DMS 273 (cell line): ENCODE results near the gene ARHGEF4.

ENCODE experiments used
- DNase-seq: peaks from one replicate; lab custom pipeline; 2025; ENCODE audit not compliant: unreplicated experiment; lab: John Stamatoyannopoulos, UW

ARHGEF4 gene

GRCh38 chr2:130819608-130820278 lies 17.0 kb upstream of the ARHGEF4 start:
- DNase-seq = peak; percentile 72

DNA sequence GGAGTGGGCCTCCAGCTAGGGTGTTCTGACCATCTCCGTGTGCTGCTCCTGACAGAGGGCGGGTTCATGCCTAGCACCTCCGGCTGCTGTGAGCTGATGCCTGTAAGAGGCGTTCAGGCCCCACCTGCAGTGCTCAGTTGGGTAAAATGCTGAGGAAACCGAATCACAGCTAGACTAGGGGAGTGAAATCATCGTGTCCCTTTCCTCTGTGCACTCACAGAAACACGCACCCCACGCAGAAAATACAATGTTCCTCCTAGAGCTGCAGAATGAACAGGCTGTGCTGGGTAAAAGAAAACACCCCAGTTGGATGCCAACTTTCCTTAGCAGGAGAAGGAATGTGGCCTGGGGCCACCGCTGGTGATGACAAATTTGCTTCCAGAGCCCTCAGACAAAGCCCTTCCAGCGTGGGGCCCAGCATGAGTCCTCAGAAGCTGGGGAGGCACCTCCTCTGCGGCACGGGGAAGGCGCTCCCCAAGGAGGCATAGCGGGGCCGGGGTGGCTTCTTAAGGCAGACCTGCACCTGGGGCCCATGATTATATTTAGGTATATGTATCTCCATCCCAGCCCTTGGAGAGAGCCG lies 16.3 kb upstream of the ARHGEF4 start:
- no peak for DNase-seq

DNA sequence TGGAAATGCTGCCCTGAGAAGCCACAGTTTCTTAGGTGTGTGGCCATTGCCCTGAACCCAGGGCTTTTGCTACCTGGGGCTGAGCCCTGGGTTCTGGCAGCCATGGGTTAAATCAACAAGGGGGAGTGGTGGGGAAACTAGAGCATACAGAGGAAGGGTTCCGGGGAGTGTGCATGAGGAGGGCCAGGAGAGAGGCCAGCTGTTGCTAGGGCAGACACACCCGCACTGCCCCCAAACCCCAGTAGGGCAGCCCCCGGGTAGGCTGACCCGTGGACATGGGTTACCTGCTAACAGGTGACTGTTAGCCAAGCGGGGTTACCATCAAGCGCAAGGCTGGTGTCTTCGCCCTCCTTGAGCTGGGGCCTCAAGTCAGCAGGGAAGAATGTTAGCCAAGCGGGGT lies 14.8 kb upstream of the ARHGEF4 start:
- DNase-seq = no peak

DNA sequence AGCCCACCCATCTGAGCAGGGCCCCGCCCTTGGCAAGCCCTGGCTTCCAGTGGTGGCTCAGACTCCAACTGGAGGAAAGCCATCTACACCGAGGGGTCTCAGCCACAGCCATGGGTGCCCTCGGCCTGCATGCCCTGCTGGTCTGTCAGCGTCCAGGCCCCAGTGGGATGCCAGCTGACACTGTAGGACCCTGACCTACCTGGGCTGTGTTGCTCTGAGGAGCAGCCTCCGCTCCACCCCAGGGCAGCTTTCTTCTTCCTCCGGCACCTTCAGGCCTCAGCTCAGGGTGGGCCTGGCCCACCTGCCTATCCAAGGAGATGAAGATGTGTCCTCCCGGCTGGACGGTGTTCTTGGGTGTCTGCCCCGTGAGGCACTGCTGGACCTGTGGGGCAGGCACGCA lies 13.9 kb upstream of the ARHGEF4 start:
- no peak for DNase-seq

GRCh38 chr2:130823171-130823885 lies 13.4 kb upstream of the ARHGEF4 start:
- DNase-seq = no peak

GRCh38 chr2:130823886-130824491 lies 12.7 kb upstream of the ARHGEF4 start:
- no peak for DNase-seq

- DNase-seq = no peak
Measured at GRCh38 chr2:130824492-130825061, 12.1 kb upstream of the ARHGEF4 start.

DNA sequence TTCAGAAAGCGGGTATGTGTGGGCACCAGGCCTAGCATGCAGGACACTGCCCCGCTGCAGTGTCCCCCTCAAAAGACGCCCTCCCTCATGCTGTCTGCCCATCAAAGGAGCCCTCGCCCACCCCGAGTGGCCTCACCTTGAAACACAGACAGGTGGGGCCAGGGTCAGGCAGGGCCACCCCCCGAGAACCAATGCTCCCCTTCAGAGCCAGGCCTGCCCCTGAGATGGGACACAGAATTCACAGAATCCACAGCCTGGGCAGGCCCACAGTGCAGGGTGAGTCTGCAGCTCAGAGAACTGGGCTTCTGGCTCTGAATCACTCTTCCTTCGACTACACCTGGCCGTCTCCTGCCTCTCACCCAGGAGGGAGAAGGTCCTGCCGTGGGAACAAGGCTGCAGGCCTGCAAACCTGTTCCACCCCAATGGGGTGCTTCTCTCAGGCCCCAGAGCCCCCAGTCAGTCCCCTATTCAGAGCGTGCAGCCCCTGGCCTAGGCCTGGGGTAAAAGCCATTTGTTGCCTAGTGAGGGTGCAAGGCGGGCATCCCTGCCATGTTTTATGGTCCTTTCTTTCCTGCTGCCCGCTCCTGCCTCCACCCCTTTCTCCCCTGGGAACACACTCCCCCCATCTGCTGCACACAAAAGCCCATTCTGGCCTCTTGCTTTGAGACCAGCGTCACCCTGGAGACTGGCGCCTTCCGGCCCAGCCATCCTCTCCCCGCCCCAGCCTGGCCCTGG lies 11.3 kb upstream of the ARHGEF4 start:
- DNase-seq = peak; percentile 36

DNA sequence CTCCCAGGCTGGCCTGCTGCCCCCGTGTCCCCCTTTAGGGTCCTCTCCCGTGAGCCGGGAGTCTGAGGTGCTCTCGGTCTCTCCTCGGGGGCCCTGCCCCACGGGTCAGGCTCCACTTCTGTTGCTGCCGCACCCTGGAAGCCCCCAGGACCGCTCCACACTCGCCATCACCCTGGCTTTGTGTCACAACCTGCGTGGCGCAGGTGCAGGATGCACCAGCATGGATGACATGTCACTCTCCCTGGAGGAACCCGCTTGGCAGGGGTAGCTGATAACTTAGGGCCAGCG lies 10.8 kb upstream of the ARHGEF4 start:
- DNase-seq = no peak

DNA sequence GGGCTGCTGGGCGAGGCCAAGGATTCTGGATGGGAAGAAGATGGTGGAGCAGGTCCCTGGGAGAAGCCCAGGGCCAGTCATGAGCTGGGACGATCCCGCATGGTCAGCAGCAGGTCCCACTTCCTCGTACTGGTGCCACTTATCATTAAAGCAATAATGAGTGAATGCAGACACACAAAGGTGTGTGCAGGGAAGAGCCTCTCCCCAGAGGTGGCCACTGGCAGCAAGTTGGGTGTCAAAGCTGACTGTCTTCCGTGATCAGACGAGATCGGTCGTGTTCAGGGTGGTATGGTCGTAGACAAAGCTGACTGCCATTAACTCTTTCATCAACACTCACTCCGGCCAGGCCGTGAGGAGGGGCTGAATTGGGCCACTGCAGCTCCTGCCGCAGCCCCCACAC lies 10.3 kb upstream of the ARHGEF4 start:
- DNase-seq = no peak

DNA sequence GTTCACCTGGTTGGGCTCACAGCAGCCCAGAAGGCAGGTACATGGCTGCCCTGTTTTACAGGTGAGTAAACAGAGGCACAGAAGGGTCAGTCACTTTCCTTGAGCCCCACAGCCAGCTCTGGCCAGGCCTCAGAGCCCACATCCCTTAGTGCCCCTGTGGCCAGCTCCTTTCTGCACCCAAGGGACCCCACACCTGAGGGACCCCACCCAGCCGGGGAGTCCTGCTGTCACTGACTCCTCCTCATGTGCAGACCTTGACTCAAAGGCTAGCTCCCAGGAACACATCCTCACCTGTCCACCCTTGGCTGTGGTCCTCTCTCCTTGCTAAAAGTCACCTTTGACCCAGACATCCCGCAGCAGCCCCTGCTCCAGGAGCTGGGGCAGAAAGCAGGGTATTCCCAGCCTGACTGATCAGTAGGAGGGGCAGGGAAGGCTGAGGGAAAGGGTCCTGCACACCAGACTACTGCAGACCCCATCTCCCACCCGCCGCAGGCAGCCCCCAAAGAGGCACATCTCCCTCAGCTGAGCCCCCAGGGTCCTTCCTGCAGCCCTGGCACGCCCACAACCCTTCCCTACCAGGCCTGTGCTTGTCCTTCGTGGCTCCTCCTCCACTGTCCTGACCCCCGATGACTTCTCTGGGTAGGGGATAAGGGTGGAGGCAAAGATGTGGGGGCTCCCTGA lies 9.8 kb upstream of the ARHGEF4 start:
- no peak for DNase-seq

DNA sequence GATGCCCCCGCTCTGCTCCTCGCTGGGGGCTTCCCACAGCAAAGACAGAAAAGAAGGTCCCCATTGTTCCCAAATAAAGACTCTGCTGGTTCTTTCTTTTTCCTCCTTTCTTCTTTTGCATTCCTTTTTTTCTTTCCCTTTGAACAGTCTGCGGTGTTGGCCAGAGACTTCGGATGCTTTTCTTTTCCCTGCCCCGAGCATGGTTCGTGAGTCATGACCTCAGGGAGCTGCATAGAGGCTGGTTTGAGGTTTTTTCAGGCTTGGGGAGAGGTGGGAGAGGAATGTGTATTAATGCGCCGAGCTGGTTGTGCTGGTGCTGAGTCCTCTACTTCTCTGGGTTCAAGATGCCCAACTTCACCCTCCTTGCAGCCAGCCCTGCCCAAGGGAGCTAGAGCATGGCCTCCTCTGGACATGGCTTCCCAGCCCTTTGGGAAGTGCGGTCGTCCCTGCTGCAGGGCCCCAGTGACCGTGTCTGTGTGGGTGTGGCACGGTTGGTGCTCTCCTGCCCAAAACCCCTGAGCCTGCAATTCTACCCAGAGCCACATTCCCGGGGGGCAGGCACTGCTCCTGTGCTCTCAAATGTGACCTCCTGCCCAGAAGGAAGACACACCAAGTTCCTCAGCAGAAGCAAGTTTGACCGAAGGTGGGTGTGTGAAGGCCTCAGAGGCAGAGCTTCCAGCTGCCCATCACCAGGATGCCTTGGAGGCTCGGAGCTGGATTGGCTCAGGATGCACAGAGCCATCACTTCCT lies 9.0 kb upstream of the ARHGEF4 start:
- no peak for DNase-seq

- no peak for DNase-seq
Measured at GRCh38 chr2:130828461-130828860, 8.3 kb upstream of the ARHGEF4 start.

- no peak for DNase-seq
Measured at GRCh38 chr2:130829015-130829414, 7.7 kb upstream of the ARHGEF4 start.

DNA sequence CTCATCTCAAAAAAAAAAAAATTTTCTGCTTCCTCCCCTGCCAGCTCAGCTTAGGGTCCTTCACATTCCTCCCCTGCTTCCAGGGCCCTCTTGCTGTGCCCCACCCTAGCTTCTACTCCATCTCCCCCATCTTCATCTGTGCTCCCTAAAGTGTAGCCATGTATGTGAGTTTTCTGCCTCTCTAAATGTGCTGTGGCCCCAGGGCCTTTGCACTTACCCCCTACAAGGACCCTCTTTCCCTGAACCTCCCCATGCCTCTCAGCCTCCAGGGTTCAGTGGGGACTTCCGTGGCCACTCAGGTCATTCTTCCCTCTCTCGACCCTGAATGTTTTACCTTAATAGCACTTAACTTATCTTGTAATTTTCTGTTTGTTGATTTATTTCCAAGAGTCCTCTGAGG lies 6.2 kb upstream of the ARHGEF4 start:
- DNase-seq = no peak

DNA sequence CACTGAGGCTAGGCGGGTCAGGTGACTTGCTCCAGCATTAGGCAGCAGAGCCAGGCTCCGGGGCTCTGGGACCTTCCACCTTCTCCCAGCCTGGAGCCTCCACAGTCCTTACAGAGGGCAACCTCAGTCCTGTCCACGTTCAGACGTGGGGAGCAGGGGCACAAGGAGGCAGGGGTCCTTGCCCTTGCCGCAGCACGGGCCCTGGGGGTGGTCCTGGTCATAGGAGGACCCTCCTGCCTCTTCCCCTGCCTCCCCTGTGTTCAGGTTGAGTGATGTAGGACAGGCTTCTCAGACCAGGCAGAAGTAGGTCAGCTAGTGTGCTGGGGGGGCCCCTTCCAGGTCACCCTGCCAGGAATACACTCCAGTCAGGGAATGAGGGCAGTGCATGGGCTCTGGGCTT lies 5.4 kb upstream of the ARHGEF4 start:
- no peak for DNase-seq

DNA sequence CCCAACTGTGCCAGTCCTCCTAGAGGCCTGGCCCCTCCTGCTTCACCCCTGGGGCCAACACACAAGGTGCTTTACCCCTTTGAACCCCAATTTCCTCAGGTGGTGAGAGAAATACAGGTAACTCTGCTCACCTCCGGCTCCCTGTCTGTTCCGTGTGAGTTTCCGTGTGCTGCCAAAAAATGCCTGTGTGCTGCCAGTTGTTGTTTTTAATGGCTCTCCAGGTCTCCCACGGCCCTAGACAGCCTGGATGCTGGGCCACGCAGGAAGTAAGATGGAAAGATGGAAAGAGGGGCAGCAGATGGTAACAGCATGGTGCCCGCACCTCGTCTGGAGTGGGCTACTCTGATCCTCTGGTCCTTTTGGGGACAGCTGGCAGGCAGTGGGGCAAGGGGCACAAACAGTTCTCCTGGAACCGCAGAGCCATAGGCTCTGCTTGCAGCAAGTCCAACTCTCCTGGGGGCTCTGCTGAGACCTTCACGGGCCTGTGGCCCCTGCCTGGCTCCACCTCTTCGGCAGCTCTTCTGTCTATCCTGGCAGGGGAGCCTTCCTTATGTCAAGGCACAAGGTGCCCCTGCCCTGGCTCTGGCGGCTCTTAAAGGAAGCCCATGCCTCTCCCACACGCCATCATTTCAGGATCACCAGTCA lies 4.3 kb upstream of the ARHGEF4 start:
- peak; percentile 67 for DNase-seq

DNA sequence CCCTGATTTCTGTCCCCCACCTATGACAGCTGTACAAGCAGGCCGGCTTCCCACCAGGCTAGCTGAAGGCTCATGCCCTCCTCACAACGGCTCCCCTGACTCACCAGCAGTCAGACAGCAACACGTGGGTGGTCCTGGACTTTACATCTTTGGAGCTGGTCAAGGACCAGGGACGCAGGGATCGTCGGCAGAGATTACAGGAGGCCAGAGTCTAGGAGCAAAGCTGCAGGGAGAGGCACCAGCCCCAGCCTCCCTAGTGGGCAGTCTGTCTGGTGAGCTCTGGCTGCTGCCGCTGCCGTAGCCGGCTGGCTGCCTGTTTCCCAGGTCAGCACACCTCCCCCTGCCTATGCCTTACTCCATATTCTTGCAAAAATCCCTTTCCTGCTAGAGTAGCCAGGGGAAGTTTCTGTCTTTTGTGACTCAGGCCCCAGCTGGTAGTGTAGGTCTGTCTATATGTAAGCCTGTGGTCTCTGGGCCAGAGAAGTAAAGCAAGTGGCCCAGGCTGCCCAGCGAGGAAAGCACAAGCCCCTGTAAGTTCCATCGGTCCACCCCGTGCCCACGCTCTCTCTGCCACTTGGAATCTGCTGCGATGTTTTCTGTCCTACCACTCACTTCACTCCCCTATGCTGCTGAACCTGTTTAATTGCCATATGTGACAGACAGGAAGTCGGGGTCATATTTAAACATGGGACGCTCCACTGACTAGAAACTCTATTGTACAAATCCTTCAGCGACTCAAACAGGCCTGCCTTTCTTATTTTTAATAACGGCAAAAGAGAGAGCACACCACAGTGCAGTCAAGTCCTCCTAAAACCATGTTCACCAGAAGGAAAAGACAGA lies 2.4 kb upstream of the ARHGEF4 start:
- DNase-seq = no peak
